GM23338 (cell line): ENCODE data around the gene RBPMS2.

ENCODE experiments used
- CREB1 ChIP-seq: fragments of 250-450 bp; sonication (Bioruptor Pico); IDR thresholded peaks from 2 replicates; pipeline ENCODE4 v1.5.0; 2020; ENCODE audit warnings: low read depth, mild to moderate bottlenecking, moderate library complexity
- CTCF ChIP-seq, 2 experiments: fragments of 200-600 bp in 1 of 2; sonication (generic) in 1 of 2; conservative IDR thresholded peaks; 2 replicates each; pipeline versions ENCODE4 v1.5.1 to v1.6.1; 2016 to 2017; ENCODE audit warnings: antibody characterized with exemption in 2 of 2, low read depth in 2 of 2, mild to moderate bottlenecking in 2 of 2, moderate library complexity in 1 of 2
- EZH2 ChIP-seq: fragments of 200-600 bp; sonication (generic); IDR thresholded peaks from one replicate; pipeline ENCODE4 v1.8.0; 2017; ENCODE audit warnings: antibody characterized with exemption, mild to moderate bottlenecking, low read depth; ENCODE audit not compliant: unreplicated experiment
- POLR2AphosphoS5 ChIP-seq: IDR thresholded peaks from 2 replicates; pipeline ENCODE4 v1.6.1; 2016; ENCODE audit warnings: antibody characterized with exemption, low read depth
- REST ChIP-seq: IDR thresholded peaks from one replicate; pipeline ENCODE4 v1.6.1; 2018; ENCODE audit warnings: antibody characterized with exemption; ENCODE audit not compliant: unreplicated experiment
- STAT1 ChIP-seq: IDR thresholded peaks from one replicate; pipeline ENCODE4 v1.6.1; 2016; ENCODE audit warnings: antibody characterized with exemption; ENCODE audit not compliant: unreplicated experiment

GRCh38 chr15:64772964-64773363 is 2.4 kb downstream of the RBPMS2 start:
- TF ChIP-seq CTCF (conservative IDR thresholded peaks at IDR 0.05; ENCODE audit: low read depth in 2 of 2) (no peak), EZH2 (no peak), REST (no peak), POLR2AphosphoS5 (no peak), CREB1 (no peak), STAT1 (no peak)
